Ishikawa (cell line): ENCODE data around the gene CHD9.
A peak's percentile ranks its signal among the peaks of the same experiment; 100 is the strongest.

Experiments used
- CEBPB ChIP-seq: IDR thresholded peaks from 2 replicates; pipeline ENCODE4 v1.6.1; 2012
- CREB1 ChIP-seq: IDR thresholded peaks from 2 replicates; pipeline ENCODE4 v1.6.1; 2012; ENCODE audit warnings: low read depth
- EGR1 ChIP-seq: IDR thresholded peaks from 2 replicates; pipeline ENCODE4 v1.6.1; 2012
- EP300 ChIP-seq: IDR thresholded peaks from 2 replicates; pipeline ENCODE4 v1.6.1; 2012; ENCODE audit warnings: borderline replicate concordance
- FOXM1 ChIP-seq: IDR thresholded peaks from 2 replicates; pipeline ENCODE4 v1.6.1; 2012; ENCODE audit warnings: low read depth, borderline replicate concordance
- NFIC ChIP-seq: IDR thresholded peaks from 2 replicates; pipeline ENCODE4 v1.6.1; 2012
- RAD21 ChIP-seq: IDR thresholded peaks from 2 replicates; pipeline ENCODE4 v1.6.1; 2012; ENCODE audit warnings: low read depth
- REST ChIP-seq: IDR thresholded peaks from 2 replicates; pipeline ENCODE4 v1.6.1; 2012; ENCODE audit warnings: low read depth, mild to moderate bottlenecking
- TAF1 ChIP-seq: IDR thresholded peaks from 2 replicates; pipeline ENCODE4 v1.6.1; 2012; ENCODE audit warnings: low read depth, mild to moderate bottlenecking
- TCF12 ChIP-seq: IDR thresholded peaks from 2 replicates; pipeline ENCODE4 v1.6.1; 2012; ENCODE audit warnings: low read depth
- TEAD4 ChIP-seq: IDR thresholded peaks from 2 replicates; pipeline ENCODE4 v1.6.1; 2012
- USF1 ChIP-seq: IDR thresholded peaks from 2 replicates; pipeline ENCODE4 v1.6.1; 2012
- YY1 ChIP-seq: IDR thresholded peaks from 2 replicates; pipeline ENCODE4 v1.6.1; 2012; ENCODE audit warnings: low read depth
- ZBTB7A ChIP-seq: IDR thresholded peaks from 2 replicates; pipeline ENCODE4 v1.6.1; 2012; ENCODE audit warnings: low read depth
- TF ChIP-seq, protein P1 (sequence below): IDR thresholded peaks from 2 replicates; pipeline ENCODE4 v1.6.1; 2012

CHD9 gene

GRCh38 chr16:53337294-53337693 is 282.5 kb downstream of the CHD9 start:
- no peak for TF ChIP-seq EGR1
- no peak for TF ChIP-seq FOXM1
- TF ChIP-seq TAF1 = no peak
- no peak for TF ChIP-seq TEAD4
- no peak for TF ChIP-seq EP300
- no peak for TF ChIP-seq RAD21
- TF ChIP-seq TCF12 = no peak

DNA sequence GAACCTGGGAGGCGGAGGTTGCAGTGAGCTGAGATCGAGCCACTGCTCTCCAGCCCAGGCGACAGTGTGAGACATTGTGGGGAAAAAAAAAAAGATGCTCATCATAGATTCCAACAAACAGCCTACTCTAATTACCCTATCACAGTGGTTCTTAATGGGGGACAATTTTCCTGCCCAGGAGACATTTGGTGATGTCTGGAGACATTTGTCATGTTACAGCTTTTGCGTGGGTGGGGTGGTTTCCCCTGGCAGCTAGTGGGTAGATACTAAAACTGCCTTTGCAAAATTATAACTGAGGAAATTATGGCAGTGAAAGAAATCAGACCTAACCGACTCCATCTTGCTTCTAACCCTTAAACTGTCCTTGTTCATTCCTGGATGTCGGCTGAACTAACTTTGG is 287.0 kb downstream of the CHD9 start:
- TF ChIP-seq USF1 (no peak), TEAD4 (no peak), REST (no peak), EP300 (no peak), CREB1 (no peak), TCF12 (no peak), ZBTB7A (no peak), NFIC (no peak), YY1 (no peak), RAD21 (no peak), FOXM1 (no peak), CEBPB (no peak), EGR1 (no peak), TAF1 (no peak)
- TF ChIP-seq, protein P1, sequence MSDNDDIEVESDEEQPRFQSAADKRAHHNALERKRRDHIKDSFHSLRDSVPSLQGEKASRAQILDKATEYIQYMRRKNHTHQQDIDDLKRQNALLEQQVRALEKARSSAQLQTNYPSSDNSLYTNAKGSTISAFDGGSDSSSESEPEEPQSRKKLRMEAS = no peak

DNA sequence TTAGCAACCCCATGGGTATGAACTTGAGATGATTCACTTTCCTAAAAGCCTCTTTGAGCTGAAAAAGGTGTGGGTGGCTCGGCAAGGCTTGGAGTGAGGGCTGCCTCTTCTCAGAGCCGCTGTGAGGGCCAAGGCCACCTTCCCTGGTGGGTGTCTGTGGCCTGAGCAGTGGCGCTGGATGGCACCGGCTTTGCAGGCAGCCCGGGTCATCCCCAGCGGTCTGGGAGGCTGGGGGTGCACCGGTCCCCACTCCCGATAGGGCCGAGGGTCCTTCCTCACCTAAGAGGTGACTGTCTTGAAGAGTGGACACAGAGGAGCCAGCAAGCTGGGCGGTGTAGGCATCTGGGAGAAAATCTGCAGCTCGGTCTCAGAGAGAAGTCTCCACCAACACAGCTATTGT is 300.3 kb downstream of the CHD9 start:
- no peak for TF ChIP-seq ZBTB7A
- TF ChIP-seq NFIC = no peak
- no peak for TF ChIP-seq FOXM1

- TF ChIP-seq EGR1 = no peak
- TF ChIP-seq NFIC = no peak
- TF ChIP-seq ZBTB7A = no peak
- peak; percentile 63; the same call in 1 of the 2 replicates for TF ChIP-seq REST
- no peak for TF ChIP-seq USF1
- no peak for TF ChIP-seq TAF1
- TF ChIP-seq EP300 = no peak
- no peak for TF ChIP-seq RAD21
Measured at GRCh38 chr16:53356478-53357207, 301.9 kb downstream of the CHD9 start.

GRCh38 chr16:53357208-53357586 is 302.4 kb downstream of the CHD9 start:
- no peak for TF ChIP-seq TAF1
- TF ChIP-seq RAD21 = no peak
- no peak for TF ChIP-seq NFIC
- no peak for TF ChIP-seq FOXM1
- TF ChIP-seq ZBTB7A = no peak
- TF ChIP-seq TEAD4 = no peak
- no peak for TF ChIP-seq CEBPB
- TF ChIP-seq USF1 = no peak

- TF ChIP-seq CREB1 = no peak
- TF ChIP-seq TEAD4 = no peak
- TF ChIP-seq USF1 = 0 out of 2 replicates have a peak, but pooled peaks have one; percentile 57
- TF ChIP-seq RAD21 = no peak
Measured at GRCh38 chr16:53357955-53358354, 303.2 kb downstream of the CHD9 start.
